ENCODE results near the gene SPP2.

GRCh38 chr2:234032279-234032856 is 18.1 kb upstream of the SPP2 start:
- TF ChIP-seq ZNF121 (CRISPR knock-in tag; IDR thresholded peaks at IDR 0.05) = no peak
- TF ChIP-seq FOXJ3 (CRISPR knock-in tag; IDR thresholded peaks at IDR 0.05; ENCODE audit: borderline replicate concordance) = no peak
- TF ChIP-seq ATF1 (CRISPR knock-in tag; IDR thresholded peaks at IDR 0.05) = no peak
- TF ChIP-seq, protein P1, sequence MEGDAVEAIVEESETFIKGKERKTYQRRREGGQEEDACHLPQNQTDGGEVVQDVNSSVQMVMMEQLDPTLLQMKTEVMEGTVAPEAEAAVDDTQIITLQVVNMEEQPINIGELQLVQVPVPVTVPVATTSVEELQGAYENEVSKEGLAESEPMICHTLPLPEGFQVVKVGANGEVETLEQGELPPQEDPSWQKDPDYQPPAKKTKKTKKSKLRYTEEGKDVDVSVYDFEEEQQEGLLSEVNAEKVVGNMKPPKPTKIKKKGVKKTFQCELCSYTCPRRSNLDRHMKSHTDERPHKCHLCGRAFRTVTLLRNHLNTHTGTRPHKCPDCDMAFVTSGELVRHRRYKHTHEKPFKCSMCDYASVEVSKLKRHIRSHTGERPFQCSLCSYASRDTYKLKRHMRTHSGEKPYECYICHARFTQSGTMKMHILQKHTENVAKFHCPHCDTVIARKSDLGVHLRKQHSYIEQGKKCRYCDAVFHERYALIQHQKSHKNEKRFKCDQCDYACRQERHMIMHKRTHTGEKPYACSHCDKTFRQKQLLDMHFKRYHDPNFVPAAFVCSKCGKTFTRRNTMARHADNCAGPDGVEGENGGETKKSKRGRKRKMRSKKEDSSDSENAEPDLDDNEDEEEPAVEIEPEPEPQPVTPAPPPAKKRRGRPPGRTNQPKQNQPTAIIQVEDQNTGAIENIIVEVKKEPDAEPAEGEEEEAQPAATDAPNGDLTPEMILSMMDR (IDR thresholded peaks at IDR 0.05) = no peak
- no peak for TF ChIP-seq TEAD1 (CRISPR knock-in tag; IDR thresholded peaks at IDR 0.05)
- TF ChIP-seq ESRRA (CRISPR knock-in tag; IDR thresholded peaks at IDR 0.05; ENCODE audit: borderline replicate concordance) = no peak
- TF ChIP-seq CBFB (CRISPR knock-in tag; IDR thresholded peaks at IDR 0.05; ENCODE audit: low read depth) = no peak
- TF ChIP-seq MAX (CRISPR knock-in tag; IDR thresholded peaks at IDR 0.05) = no peak
- TF ChIP-seq GABPB1 (CRISPR knock-in tag; IDR thresholded peaks at IDR 0.05) = no peak
- no peak for TF ChIP-seq NFYB (CRISPR knock-in tag; conservative IDR thresholded peaks at IDR 0.05; ENCODE audit: low read depth)
- TF ChIP-seq, protein P2, sequence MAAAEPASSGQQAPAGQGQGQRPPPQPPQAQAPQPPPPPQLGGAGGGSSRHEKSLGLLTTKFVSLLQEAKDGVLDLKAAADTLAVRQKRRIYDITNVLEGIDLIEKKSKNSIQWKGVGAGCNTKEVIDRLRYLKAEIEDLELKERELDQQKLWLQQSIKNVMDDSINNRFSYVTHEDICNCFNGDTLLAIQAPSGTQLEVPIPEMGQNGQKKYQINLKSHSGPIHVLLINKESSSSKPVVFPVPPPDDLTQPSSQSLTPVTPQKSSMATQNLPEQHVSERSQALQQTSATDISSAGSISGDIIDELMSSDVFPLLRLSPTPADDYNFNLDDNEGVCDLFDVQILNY (CRISPR knock-in tag; IDR thresholded peaks at IDR 0.05) = no peak
- TF ChIP-seq ATF3 (CRISPR knock-in tag; conservative IDR thresholded peaks at IDR 0.05) = no peak

Measured in WTC11 (cell line).